GM15510 (cell line): ENCODE measurements around the gene FKRP.
A peak's percentile ranks its signal among the peaks of the same experiment; 100 is the strongest.

Source experiments
- POLR2A ChIP-seq: IDR thresholded peaks from 3 replicates; pipeline ENCODE4 v1.6.1; 2011; ENCODE audit warnings: borderline replicate concordance; ENCODE audit not compliant: insufficient read length; ENCODE audit errors: extremely low read depth

The FKRP gene

DNA sequence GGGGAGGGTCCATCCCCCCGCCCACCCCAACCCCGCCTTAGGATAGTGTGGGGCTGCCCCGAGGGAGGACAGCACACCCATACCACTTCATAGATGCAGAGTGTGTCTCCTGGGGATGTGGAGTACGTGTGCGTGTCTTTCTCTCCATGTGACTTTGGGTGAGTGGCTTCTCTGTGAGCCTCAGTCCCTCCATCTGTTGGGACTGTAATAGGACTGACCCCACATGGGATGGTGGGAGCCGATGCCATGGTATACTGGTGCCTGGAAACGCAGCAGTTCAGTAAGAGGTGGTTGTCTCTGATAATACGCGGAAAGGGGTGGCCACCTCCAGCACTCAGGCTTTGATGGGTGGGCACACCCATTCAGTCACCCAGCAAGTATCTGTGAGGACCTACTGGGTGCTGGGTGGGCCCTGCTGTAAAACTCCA lies 28.1 kb upstream of the FKRP start:
- TF ChIP-seq POLR2A: no peak

DNA sequence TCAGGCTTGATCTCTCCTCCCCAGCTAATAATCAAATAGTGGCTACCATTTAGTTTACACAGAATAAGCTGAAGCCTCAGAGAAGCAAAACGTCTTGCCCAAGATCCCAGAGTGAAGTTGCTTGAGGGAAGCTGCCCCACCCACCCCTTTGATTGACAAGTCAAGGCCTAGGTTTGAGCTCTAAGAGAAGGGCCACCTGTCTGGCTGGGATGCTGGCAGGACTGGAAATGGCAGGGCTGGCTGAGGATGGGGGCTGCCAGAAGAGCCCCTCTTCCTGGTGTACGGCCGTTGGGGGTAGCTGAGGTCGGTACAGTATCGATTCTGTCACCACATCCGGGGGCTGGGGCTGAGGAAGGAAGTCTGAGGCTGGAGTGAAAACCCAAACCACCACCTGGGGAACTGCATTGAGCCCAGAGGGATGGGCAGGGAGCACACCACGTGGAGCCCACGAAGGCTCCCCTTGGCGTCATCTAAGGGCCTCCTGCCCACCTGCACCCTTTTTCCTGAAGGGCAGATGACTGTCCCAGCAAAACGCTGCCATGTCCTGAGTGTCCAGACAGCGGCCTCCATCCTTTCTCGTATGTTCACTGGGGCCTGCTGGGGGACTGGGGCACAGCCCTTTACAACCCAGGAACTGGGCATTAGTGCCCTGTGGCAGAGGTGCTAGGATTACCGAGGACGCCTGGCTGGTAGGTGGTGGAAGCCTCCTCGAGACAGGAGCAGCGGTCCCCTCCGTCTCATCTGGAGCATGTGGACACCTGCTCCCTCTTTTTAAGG lies 27.5 kb upstream of the FKRP start:
- TF ChIP-seq POLR2A: peak; percentile 49

DNA sequence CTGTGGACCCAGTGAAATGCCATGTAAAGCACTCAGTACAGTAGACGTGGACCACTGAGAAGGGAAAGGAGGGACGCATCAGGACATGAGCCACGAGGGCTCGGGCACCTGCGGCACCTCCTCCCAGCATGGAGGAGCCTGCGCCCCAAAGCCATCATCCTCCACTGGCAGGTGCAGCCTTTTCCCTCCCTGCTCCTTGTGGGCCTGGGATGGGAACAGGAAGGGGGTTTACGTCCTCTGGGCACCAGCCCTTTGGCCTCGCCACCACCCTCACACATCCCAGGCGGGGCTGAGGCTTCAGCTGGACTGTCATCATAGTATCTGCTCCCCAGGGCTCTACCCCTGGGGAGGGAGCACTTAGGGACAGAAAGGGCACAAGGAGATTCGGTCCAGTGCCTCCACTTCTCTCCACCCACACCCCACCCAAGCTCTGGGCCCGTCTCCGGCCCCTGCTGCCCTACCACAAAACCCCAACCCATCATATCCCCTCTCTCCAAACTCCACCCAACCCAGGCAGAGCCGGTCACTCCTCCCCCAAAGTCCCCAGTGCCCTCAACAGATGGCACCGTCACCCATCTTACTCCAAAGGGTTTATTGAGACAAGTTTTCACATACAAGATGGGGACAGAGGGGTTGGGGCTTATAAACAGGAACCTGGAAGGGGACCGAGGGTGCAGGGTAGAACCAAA lies 26.8 kb upstream of the FKRP start:
- peak; percentile 39 for TF ChIP-seq POLR2A

DNA sequence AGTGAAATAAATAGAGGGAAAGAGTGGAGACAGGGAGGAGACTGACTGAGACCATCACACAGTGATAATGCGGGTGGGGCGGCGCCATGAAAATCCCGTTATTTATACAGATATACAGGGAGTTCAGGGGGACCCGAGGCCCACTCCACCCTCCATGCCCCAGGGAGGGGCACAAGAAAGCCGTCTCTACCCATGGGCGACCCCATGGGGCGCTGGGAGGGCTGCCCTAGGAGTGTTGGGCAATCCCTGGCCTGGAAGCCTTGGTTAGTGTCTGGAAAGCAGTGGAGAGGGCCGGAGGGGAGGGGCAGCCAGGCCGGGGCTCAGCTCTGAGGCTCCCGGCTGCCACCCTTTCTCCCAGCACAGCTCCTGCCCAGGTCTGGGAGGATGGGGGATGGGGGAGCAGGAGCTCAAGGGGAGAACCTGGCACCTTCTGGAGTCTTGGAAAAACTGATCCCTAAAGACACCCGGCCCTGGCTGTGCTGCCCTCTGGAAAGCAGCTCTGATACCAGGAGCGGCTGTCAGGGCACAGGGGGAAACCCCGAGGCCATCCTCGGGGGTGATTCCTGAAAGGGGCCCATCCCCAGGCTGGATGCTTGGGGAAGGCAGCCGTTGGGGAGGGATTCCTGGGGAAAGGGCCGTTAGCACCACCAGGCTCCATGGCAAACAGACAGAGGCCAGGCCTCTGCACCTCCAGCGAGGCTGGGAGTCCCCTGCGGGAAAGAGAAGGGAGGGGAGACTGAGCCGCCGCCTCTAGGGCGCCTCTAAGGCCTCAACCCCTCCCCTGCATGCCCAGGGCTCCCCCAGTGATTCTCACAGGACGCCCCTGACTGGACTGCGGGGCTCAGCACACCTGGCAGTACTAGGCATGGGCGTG lies 26.0 kb upstream of the FKRP start:
- peak; percentile 15 for TF ChIP-seq POLR2A

DNA sequence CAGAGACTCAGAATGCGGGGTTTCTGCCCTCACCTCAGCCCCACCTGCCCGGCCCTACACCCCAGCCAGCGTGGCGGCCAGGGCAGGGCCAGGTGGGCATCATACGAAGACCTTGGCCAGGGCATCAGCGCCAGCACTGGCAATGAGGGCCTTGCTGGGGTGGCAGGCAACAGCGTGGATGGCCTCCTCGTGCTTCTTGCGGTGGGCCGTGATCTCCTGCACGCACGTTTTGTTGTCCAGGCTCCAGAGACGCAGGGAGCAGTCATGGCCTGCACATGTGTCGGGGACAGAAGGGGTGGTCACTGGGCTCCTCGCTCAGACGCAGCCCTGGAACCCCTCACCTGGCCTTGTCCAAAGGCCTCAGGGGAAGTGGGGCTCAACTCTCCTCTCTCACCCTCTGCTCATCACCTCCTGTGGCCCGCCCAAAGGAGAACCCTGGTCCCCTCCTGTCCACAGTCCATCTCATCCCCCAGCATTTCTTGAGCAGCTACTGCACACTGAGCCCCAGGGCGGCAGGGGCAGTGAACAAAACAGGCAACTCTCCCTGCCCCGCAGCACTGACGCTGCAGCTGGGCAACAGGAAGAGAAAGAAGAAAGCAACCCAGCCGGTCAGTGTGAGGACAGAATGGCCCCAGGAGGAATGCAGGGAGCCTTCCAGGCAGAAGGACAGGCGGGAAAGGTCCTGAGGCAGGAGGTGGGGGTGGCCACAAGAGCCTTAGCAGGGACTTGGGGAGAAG lies 25.2 kb upstream of the FKRP start:
- TF ChIP-seq POLR2A: peak; percentile 4

DNA sequence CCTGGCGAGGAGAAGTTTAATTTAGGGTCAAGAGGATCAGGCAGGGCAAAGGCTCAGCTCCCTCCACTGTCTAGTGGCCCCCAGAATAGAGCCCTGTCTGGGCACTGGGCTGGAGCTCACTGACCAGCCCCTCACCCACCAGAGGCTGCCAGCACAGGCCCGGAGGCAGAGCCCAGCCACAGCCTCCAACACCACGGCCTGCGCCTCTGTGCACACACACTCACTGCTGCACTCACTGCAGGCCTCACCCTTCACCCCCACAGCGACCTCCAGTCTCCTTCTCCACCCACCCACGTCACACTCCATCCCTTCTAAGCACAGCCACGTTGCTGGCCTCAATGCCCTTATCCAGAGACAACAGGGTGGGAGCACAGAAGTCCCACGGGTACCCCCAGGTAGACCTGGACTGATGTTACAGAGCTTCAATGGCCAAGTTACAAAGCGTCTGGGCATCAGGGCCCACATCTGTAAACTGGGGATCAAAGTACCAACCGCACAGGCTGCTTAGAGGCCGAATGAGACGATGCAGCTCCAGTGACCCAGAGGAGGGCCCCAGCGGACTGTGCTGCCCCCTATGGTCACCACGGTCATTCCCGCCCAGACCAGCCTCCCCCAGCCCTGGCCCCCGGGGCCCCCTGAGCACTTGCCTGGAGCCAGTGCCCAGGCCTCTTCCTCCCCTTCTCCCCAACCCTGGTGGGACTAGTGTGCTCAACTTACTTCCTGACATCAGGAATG lies 24.4 kb upstream of the FKRP start:
- TF ChIP-seq POLR2A: no peak

DNA sequence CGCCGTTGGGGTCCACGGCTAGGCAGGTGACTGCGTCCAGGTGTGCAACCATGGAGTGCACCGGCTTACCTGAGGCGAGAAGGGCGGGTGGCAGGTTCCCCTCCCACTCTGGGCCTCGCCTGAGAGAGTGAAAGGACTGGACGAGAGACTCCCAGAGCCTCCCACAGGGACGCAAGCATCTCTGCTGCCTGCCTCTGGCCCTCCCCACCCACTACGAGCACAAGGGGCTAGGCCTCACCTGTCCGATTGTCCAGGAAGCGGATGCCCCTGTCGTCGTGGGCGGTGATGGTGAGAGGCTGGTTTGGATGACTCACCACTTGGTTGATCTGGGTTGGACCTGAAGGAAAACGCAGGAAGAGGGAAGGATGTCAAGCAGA lies 23.9 kb upstream of the FKRP start:
- no peak for TF ChIP-seq POLR2A

DNA sequence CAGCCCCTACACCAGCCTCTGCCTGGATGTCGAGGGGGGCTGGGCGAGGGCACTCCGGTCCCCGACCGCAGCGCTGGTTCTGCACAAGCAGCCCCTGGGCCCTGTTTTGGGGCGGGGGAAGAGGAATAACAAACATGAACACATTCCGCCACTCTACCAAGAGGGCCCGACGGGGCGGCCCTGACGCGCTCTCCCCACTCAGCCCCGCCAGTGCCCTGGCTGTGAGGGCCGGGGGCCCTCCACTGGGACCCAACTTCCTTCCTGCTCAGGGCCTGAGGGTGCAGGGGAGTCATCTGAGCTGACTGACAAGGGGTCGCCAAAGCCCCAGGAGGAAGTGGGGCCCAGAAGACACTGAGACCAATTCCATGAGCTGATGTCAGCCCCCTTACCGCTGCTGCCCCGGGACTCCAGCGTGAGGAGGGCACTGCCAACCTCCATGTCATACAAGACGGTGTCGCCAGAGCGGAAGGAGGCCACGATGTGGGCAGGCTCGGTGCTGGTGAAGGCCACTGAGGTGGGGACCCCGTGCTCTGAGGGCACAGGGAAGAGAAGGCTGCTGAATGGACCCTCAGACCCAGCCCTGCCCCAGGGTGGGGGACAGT lies 23.3 kb upstream of the FKRP start:
- no peak for TF ChIP-seq POLR2A

DNA sequence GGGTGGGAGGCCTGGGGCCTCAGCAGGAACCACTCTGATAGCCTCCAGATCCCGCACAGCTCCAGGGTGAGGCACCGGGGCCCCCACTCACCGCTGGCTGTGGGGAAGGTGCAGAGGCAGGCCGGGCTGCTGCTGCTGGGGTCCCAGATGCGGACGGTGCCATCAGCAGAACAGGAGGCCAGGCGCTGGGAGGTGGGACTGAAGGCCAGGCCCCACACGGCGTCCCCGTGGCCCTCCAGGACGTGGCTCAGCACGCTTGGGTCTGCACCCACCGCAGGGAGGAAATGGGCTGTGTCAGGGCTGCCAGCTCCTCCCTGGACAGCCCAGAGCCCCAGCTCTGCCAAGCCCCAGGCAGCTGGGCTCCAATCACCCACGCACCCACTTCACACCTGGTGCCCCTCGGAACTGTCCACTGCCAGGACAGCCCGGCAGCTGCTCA lies 22.8 kb upstream of the FKRP start:
- no peak for TF ChIP-seq POLR2A

DNA sequence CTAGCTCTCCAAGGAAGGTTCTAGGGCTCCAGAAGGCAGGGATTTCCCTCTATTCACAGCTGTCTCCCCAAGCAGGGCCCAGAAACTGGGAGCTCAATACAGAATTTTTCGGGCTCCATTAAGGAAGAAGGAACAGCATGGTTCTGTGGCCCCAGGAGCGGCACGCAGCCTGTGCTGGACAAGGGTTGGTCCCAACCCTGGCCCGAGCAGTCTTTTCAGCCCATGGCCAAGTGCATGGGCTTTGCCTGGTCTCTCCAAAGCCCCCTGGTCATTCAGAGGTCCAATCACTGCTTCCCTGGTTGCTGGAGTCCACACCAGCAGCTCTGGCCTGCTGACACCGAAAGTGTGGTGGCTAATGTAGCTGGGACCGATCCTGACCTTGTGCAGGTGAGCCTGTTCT lies 22.4 kb upstream of the FKRP start:
- TF ChIP-seq POLR2A: no peak

DNA sequence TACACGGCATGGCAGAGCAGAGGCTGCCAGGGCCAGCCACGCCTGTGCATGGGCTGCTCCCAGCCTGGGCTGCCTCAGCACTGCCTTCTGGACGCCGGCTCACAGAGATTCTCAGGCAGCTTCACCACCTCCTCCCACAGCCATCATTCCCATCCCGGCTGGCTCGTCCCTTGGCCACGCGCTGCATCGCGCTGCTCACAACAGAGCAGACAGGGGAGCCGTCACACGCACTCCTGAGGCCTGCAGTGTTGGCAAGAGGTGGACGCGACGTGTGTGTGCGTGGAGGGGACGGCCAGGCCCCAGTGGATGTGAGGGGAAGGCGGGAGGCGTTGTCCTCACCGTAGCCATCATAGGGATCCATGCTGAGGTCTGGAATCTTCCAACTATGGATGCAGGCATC lies 21.4 kb upstream of the FKRP start:
- TF ChIP-seq POLR2A: no peak

DNA sequence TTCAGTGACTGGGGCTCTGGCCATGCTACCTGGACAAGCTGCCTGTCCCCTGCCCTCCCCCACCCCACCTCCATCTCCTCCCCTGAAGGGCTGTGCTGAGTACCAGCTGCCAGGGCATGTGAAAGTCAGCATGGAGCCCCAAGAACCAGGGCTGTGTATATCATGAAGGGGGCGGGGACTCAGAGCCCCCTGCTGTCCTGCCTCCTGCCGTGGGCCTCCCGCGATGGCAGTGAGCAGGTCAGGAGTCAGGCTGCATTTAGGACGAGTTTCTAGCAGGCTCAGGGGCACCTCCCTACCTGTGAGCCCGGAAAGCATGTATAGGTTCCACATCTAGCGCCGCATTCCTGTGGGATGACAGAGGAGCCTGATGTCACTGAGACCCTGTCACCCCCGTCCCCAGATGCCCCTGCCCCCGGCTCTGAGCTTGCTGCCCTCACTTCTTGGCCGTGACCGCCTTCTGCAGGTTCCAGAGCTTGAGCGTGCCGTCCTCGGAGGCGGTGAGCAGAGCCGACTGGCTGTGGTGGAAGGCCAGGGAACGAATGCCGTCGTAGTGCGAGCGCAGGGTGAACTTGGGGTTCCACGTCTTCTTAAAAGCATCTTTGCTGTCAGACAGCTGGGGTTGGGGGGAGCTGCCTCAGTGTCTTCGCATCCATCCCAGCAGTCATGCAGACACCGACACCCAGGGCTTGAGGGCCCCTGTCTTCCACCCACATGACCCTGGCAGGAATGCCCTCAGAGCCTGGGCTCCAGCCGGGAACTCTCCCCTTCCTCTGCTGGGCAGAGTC lies 20.6 kb upstream of the FKRP start:
- TF ChIP-seq POLR2A: no peak
